GM12878 (cell line): ENCODE data around the gene GTPBP3.

Experiments used
- JUNB ChIP-seq: IDR thresholded peaks from 2 replicates; pipeline ENCODE4 v1.6.1; 2016; ENCODE audit warnings: antibody characterized with exemption, mild to moderate bottlenecking
- ZNF274 ChIP-seq: IDR thresholded peaks from one replicate; pipeline ENCODE4 v1.8.0; 2011; ENCODE audit not compliant: insufficient read length, insufficient read depth
- TF ChIP-seq, protein P1 (sequence below), 3 experiments: IDR thresholded peaks in 2 of 3; conservative IDR thresholded peaks in 1 of 3; 2 replicates each; pipeline ENCODE4 v1.5.1; 2011; ENCODE audit warnings: low read depth in 3 of 3, low read length in 3 of 3, mild to moderate bottlenecking in 3 of 3, control low read depth in 2 of 3, moderate library complexity in 2 of 3, inconsistent platforms in 1 of 3, mixed read lengths in 1 of 3; ENCODE audit not compliant: control insufficient read depth in 2 of 3, insufficient read depth in 1 of 3; ENCODE audit errors: extremely low read depth in 1 of 3

DNA sequence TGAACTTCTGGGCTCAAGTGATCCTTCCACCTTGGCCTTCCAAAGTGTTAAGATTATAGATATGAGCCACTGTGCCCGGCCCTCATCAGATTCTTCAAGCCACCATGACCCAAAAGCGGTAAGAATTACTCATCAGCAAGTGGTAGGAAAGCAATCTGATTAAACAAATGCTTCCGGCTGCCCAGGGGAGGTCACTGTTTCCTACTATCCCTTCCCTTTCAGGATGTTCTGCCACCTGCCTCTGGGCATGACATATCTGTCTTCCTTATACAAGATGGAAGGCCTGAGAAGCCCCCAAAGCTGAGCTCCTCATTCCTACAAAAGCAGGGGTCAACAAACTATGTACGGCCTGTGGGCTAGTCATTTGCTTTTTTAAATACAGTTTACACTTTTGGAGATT lies 41.1 kb upstream of the GTPBP3 start:
- TF ChIP-seq, protein P1, sequence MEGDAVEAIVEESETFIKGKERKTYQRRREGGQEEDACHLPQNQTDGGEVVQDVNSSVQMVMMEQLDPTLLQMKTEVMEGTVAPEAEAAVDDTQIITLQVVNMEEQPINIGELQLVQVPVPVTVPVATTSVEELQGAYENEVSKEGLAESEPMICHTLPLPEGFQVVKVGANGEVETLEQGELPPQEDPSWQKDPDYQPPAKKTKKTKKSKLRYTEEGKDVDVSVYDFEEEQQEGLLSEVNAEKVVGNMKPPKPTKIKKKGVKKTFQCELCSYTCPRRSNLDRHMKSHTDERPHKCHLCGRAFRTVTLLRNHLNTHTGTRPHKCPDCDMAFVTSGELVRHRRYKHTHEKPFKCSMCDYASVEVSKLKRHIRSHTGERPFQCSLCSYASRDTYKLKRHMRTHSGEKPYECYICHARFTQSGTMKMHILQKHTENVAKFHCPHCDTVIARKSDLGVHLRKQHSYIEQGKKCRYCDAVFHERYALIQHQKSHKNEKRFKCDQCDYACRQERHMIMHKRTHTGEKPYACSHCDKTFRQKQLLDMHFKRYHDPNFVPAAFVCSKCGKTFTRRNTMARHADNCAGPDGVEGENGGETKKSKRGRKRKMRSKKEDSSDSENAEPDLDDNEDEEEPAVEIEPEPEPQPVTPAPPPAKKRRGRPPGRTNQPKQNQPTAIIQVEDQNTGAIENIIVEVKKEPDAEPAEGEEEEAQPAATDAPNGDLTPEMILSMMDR (IDR thresholded peaks at IDR 0.05 in 2 of 3, conservative IDR thresholded peaks at IDR 0.05 in 1 of 3; ENCODE audit: control insufficient read depth in 2 of 3, extremely low read depth in 1 of 3, insufficient read depth in 1 of 3, low read depth in 3 of 3, low read length in 3 of 3), result no peak
- TF ChIP-seq JUNB (no peak), ZNF274 (no peak)
